ENCODE measurements around the gene OBSCN.

DNA sequence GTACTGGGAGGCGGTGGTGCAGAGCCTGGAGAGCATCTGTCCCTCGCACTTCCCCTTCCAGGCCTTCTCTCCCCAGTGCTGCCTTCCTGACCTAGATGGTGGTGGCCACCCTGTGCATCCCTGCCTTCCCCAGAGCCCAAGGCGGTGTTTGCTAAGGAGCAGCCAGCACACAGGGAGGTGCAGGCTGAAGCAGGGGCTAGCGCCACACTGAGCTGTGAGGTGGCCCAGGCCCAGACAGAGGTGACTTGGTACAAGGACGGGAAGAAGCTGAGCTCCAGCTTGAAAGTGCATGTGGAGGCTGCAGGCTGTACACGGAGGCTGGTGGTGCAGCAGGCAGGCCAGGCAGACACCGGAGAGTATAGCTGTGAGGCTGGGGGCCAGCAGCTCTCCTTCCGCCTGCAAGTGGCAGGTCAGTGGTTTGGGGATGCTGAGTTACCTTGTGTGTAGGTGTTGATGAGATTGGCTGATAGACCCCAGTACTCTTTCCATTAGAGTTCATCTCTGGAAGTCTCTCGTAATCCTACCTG is 51.6 kb downstream of the OBSCN start:
- TF ChIP-seq TAF1 (IDR thresholded peaks at IDR 0.05; ENCODE audit: low read depth, low read length) (no peak), POLR2A (IDR thresholded peaks at IDR 0.05; ENCODE audit: low read depth, low read length) (no peak), PAX5 (IDR thresholded peaks at IDR 0.05; ENCODE audit: insufficient read depth, low read length, severe bottlenecking) (no peak), POLR2AphosphoS5 (IDR thresholded peaks at IDR 0.05; ENCODE audit: low read depth, low read length) (no peak), SPI1 (IDR thresholded peaks at IDR 0.05; ENCODE audit: low read depth, low read length) (no peak)

Measured in GM12891 (cell line).